ENCODE measurements around the gene TH. TPM values are rescaled to one million over a fixed set of nuclear protein-coding genes. Genes with fewer than 3 reads are reported as not detected.

The TH gene
- total and polyA plus RNA-seq, 2 of the 8 experiments (the other 6 are each of a cell fraction or from before 2014, with no cell fraction given) = 0.09 TPM; not detected in 1

DNA sequence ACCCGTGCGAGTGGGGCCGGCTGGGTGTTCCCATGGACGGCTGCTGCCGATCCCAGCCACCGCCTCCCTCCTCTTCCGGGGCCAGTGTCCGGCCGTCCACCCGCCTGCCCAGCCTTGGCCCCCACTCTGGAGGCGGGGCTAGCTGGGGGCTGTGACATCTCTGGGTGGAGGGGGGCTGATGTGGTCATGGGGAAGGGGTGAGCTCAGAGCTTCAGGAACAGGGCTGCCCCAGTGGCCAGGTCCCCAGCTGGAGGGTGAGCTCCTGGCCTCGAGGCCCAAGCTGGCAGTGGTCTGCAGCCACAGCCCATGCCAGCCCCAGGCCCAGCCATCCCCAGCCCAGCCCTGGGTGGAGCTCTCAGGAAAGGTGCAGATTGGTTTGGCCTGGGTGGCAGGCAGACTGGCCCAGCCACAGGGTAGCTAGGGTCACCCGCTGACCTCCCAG, 13.3 kb downstream of the TH start (continued):
- no peak for TF ChIP-seq TEAD4 (IDR thresholded peaks at IDR 0.05; ENCODE audit: low read depth, low read length)
- TF ChIP-seq, protein P1, sequence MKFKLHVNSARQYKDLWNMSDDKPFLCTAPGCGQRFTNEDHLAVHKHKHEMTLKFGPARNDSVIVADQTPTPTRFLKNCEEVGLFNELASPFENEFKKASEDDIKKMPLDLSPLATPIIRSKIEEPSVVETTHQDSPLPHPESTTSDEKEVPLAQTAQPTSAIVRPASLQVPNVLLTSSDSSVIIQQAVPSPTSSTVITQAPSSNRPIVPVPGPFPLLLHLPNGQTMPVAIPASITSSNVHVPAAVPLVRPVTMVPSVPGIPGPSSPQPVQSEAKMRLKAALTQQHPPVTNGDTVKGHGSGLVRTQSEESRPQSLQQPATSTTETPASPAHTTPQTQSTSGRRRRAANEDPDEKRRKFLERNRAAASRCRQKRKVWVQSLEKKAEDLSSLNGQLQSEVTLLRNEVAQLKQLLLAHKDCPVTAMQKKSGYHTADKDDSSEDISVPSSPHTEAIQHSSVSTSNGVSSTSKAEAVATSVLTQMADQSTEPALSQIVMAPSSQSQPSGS (IDR thresholded peaks at IDR 0.05; ENCODE audit: low read length) = no peak
- TF ChIP-seq EP300 (IDR thresholded peaks at IDR 0.05; ENCODE audit: borderline replicate concordance in 1 of 2, low read depth in 2 of 2, low read length in 2 of 2) = no peak
- TF ChIP-seq TCF12 (IDR thresholded peaks at IDR 0.05; ENCODE audit: low read depth, low read length) = no peak
- no peak for TF ChIP-seq TBP (IDR thresholded peaks at IDR 0.05; ENCODE audit: low read depth, low read length)
- no peak for TF ChIP-seq SIN3A (conservative IDR thresholded peaks at IDR 0.05 in 1 of 2, IDR thresholded peaks at IDR 0.05 in 1 of 2; ENCODE audit: low read depth in 1 of 2, low read length in 2 of 2)
